OCI-LY3 (cell line): ENCODE data around the gene KRT3.

Experiments used
- CTCF ChIP-seq: fragments of 200-600, 300-600 bp; sonication (generic); IDR thresholded peaks from 2 replicates; pipeline ENCODE4 v1.5.1; 2014; ENCODE audit warnings: antibody characterized with exemption, low read length, low read depth
- EZH2phosphoT487 ChIP-seq: fragments of 200-600 bp; shearing (Covaris generic); IDR thresholded peaks from 2 replicates; pipeline ENCODE4 v1.6.1; 2018; ENCODE audit warnings: antibody characterized with exemption, mixed run types, low read depth

GRCh38 chr12:52745554-52745953 lies 50.4 kb downstream of the KRT3 start:
- TF ChIP-seq CTCF (no peak), EZH2phosphoT487 (no peak)
